NK-92 (cell line): ENCODE results near the gene C3orf33.
A peak's percentile ranks its signal among the peaks of the same experiment; 100 is the strongest.
"Not testable (repeated sequence)": the region's sequence is repeated elsewhere in the genome, so short reads cannot be mapped to it uniquely, and the experiment has no call there.

Source experiments
- DNase-seq: peaks from one replicate; lab custom pipeline; 2025; ENCODE audit not compliant: unreplicated experiment; lab: John Stamatoyannopoulos, UW

Gene C3orf33, protein sequence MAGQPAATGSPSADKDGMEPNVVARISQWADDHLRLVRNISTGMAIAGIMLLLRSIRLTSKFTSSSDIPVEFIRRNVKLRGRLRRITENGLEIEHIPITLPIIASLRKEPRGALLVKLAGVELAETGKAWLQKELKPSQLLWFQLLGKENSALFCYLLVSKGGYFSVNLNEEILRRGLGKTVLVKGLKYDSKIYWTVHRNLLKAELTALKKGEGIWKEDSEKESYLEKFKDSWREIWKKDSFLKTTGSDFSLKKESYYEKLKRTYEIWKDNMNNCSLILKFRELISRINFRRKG

DNA sequence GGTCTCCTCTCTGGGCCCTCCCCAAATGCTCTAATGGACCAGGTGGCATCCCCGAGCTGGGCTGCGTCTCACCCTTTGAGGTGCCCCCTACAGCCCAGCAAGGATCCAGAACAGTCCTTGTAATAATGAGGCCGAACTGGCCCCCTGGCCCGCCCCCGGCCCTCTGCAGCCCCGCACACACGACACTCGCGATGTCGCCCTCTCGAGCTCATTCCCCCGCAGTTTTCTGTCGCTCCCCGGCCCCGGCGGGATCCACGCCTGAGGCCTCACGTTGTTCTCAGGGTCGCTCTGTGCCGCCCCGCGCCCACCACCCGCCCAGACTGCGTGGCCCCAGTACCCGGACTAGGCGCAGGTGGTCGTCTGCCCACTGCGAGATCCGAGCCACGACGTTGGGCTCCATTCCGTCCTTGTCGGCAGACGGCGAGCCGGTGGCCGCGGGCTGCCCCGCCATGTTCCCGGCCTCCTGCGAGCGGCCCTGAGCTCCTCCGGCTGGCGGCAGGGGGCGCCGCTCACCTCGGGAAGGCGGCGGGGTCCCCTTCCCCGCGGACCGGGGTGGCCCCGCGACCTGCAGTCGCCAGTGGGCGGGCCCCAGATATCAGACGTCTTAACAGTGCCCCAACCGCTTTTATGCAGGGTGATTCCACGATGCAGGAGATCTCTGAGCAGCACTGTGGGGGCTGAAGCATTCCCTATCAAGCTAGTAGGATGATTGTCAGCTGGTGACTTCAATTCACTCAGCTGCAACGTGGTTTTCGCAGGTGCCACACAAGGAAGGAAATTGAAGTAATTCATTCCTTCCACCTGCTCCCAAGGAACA is at the start of gene C3orf33:
TSS of gene C3orf33 (minus strand) at position 477 of the 817 bp plus-strand sequence. CDS start at position 451, 26 bp downstream.
- DNase-seq = no peak

- peak; percentile 90 for DNase-seq
Observed at GRCh38 chr3:155854141-155854940, 48.3 kb upstream of the C3orf33 start, which contains the start of gene SLC33A1. TSS of gene SLC33A1 (minus strand) at chr3:155854427. CDS start at chr3:155853997, 430 bp downstream.

- no peak for DNase-seq
Observed at GRCh38 chr3:155853214-155854140, 47.4 kb upstream of the C3orf33 start.

GRCh38 chr3:155852341-155852740 is 46.3 kb upstream of the C3orf33 start:
- no peak for DNase-seq

GRCh38 chr3:155849404-155849803 is 43.3 kb upstream of the C3orf33 start:
- DNase-seq = not testable (repeated sequence)

DNA sequence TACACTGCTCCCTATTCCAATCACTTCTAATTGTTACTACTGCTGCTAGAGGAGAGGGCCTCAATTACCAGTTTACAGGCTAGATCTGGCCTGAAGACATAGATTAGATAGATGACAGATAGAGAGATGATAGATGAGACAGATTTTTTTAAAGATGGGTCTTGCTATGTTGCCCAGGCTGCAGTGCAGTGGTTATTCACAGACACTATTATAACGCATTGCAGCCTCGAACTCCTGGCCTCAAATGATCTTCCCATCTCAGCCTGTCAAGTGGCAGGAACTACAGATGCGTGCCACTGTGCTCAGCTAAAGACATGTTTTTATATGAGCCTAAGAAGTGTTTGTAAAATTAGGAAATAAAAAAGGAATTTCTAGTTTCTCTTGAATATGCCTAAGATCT is 41.9 kb upstream of the C3orf33 start:
- DNase-seq = no peak

DNA sequence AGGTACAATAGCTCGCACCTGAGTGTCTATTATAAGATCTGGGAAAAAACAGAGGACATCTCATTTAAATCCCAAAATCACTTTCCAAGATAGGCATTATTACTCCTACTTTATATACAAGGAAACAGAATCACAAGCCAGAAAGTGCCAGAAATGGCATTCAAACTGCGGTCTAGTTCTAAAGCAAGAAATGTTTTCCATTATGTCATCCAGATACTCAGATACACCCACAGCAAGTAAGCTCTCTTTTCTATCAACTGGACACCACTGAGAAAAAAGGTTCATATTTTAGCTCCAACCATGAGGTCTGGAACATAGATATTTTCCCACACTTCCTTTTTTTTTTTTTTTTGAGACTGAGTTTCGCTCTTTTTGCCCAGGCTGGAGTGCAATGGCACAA is 40.0 kb upstream of the C3orf33 start:
- DNase-seq = no peak

DNA sequence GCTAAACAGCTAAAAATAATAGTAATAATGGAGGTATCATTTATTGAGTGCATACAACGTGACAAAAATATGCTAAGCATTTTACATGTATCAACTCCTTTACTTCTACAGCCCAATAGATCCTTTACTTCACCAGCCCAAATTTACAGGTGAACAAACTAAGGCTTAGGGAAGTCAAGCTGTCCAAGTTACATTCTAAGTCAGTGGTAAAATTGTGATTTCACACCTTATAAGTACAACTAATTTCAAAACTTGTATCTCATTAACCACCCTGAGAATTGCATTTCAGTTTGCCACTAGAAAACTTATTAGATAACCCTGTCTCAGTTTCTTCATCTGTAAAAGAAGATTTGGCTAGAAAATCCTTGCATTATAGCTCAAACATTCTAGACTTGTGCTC is 37.5 kb upstream of the C3orf33 start:
- DNase-seq = no peak

- DNase-seq = no peak
Observed at GRCh38 chr3:155835341-155836071, 29.4 kb upstream of the C3orf33 start.

DNA sequence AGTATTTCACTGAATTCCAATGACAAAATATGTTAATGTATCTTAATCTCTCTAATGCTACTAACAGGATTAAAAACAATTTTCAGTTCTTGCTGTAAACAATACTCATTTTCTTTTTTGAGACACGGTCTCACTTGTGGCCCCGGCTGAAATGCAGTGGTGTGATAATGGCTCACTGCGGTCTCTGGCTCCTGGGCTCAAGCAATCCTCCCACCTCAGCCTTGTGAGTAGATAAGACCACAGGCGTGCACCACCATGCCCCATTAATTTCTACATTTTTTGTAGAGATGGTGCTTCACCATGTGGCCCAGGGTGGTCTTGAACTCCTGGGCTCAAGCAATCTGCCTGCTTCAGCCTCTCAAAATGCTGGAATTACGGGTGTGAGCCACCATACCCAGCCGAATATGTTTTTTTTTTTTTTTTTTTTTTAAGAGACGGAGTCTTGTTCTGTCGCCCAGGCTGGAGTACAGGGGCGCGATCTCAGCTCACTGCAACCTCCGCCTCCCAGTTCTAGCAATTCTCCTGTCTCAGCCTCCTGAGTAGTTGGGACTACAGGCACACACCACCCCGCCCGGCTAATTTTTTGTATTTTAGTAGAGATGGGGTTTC is 22.5 kb upstream of the C3orf33 start:
- not testable (repeated sequence) for DNase-seq

GRCh38 chr3:155815030-155815545 is 9.0 kb upstream of the C3orf33 start:
- DNase-seq = no peak

GRCh38 chr3:155813224-155813623 is 7.1 kb upstream of the C3orf33 start:
- DNase-seq = not testable (repeated sequence)

DNA sequence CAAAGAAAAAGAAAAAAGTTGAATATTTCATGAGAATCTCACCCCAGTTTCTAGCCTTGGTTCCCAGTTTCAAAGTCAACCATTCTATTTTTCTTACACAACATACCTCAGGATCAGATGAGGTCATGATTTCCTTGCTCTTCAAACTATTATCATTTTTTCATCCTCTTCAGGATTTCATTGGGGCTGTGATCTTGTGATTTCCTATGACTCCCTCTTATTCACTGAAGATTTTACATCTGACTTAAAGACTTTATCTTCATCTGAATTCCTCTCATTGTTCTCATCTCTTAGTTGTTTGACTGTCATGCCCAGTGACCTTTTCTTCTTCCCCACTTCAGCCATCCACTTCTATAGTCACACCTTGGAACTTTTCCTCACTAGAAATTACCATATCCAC is 3.1 kb upstream of the C3orf33 start:
- no peak for DNase-seq

DNA sequence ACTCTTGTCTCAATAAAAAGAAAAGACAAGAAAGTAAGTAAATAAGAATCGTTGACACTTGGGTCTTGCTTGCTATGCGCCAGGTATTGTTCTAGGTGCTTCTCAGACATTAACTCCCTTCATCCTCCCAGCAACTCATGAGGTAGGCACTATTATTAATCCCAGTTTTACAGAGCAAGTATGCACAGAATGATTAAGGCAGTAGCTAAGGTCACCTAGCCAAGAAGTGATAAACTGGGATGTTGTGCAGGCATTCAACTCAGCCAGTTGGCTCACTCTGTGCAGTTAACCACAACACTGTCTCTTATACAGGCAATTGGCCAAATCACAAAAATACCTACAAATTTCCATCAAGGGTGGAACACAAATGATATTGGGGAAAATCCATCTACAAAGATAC is 1.7 kb upstream of the C3orf33 start:
- DNase-seq = no peak

DNA sequence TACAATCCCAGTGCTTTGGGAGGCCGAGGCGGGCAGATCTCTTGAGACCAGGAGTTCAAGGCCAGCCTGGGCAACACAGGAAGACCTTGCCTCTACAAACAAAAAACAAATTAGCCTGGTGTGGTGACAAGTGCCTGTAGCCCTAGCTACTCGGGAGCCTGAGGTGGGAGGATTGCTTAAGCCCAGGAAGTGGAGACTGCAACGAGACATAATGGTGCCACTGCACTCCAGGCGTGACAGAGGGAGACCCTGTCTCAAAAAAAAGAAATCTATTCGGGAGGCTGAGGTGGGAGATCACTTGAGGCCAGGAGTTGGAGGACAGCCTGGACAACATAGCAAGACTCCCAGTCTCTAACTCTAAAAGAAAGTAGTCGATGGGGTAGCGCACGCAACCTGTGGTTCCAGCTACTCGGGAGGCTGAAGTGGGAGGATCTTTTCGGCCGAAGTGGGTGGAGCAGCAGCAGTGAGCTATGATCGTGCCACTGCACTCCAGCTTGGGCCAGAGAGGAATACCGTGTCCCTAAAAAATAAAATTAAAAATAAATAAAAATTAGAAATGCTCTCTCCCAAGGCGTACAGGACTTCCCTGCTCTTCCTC is 775 bp downstream of the C3orf33 start:
- no peak for DNase-seq

GRCh38 chr3:155804323-155804722 is 1.8 kb downstream of the C3orf33 start:
- no peak for DNase-seq

DNA sequence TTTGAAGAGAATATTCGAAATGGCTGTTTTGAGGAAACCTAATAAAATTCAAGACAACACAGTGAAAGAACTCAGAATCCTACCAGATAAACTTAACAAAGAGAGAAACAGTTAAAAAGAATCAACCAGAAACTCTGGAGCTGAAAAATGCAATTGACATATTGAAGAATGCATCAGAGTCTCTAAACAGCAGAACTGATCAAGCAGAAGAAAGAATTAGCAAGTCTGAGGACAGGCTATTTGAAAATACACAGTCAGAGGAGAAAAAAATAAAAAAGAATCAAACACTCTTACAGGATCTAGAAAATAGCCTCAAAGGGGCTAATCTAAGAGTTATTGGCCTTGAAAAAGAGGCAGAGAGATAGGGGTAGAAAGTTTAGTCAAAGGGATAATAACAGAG is 13.5 kb downstream of the C3orf33 start:
- no peak for DNase-seq

DNA sequence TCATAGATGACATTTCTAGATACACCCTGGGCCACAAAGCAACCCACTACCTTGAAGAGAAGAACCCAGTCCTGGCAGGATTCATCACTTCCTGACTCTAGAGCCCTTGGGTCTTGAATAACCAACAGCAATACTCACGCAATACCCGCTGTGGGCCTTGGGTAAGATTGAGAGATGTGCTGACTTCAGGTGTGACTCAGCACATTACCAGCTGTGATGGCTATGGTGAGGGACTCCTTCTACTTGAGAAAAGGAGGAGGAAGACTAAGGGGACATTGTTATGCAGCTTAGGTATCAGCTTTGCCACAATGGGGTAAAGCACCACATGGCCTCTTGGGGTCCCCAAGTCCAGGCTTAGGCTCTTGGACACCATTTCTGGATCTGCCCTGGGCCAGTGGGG is 14.9 kb downstream of the C3orf33 start:
- DNase-seq = no peak
